HUDEP-2 (cell line): ENCODE results near the gene LDLRAD4.
A peak's percentile ranks its signal among the peaks of the same experiment; 100 is the strongest.

Experiments
- DNase-seq, 76 experiments: peaks; one replicate each; lab custom pipeline; 2025; ENCODE audit not compliant: unreplicated experiment in 76 of 76; lab: John Stamatoyannopoulos, UW

Gene LDLRAD4

GRCh38 chr18:13617826-13618515 is 399.4 kb downstream of the LDLRAD4 start:
- DNase-seq, result no peak

GRCh38 chr18:13618760-13619438 is 400.3 kb downstream of the LDLRAD4 start:
- no peak for DNase-seq

GRCh38 chr18:13619505-13620205 is 401.1 kb downstream of the LDLRAD4 start:
- DNase-seq, result no peak

GRCh38 chr18:13620206-13620672 is 401.7 kb downstream of the LDLRAD4 start:
- no peak for DNase-seq

GRCh38 chr18:13620818-13621445 is 402.4 kb downstream of the LDLRAD4 start:
- DNase-seq, result no peak

GRCh38 chr18:13621446-13621849 is 402.9 kb downstream of the LDLRAD4 start:
- no peak for DNase-seq

- DNase-seq, result no peak
These were observed 403.5 kb downstream of the LDLRAD4 start for GRCh38 chr18:13621886-13622619.

GRCh38 chr18:13622751-13623150 is 404.2 kb downstream of the LDLRAD4 start:
- DNase-seq, result no peak

- DNase-seq, result no peak
These were observed 404.8 kb downstream of the LDLRAD4 start for GRCh38 chr18:13623348-13623747.

- DNase-seq, result no peak
These were observed 405.3 kb downstream of the LDLRAD4 start for GRCh38 chr18:13623871-13624270.

GRCh38 chr18:13624563-13625237 is 406.1 kb downstream of the LDLRAD4 start:
- DNase-seq, result no peak

- no peak for DNase-seq
These were observed 406.8 kb downstream of the LDLRAD4 start for GRCh38 chr18:13625355-13625754.

- no peak for DNase-seq
These were observed 407.4 kb downstream of the LDLRAD4 start for GRCh38 chr18:13625843-13626543.

- no peak for DNase-seq
These were observed 408.0 kb downstream of the LDLRAD4 start for GRCh38 chr18:13626544-13626908.

GRCh38 chr18:13627639-13628038 is 409.1 kb downstream of the LDLRAD4 start:
- no peak for DNase-seq

GRCh38 chr18:13628211-13628610 is 409.7 kb downstream of the LDLRAD4 start:
- no peak for DNase-seq

GRCh38 chr18:13629841-13630715 is 411.5 kb downstream of the LDLRAD4 start:
- peak in 15 of 76 experiments; percentile 1 to 53 (median 12) for DNase-seq

GRCh38 chr18:13630716-13631268 is 412.2 kb downstream of the LDLRAD4 start:
- no peak for DNase-seq
